Stomach smooth muscle (tissue), 2 donors: ENCODE data around the gene HBP1.
"Not testable (repeated sequence)": the region's sequence is repeated elsewhere in the genome, so short reads cannot be mapped to it uniquely, and the experiment has no call there.

Experiments
- H3K27ac ChIP-seq: one replicate; pipeline ENCODE4 v1.7.0; 2013; ENCODE audit warnings: mild to moderate bottlenecking, low read length, inconsistent platforms
- H3K27me3 ChIP-seq, 2 donors: one replicate each; pipeline ENCODE4 v1.7.0; 2013; ENCODE audit warnings: low read length in 2 of 2; ENCODE audit not compliant: insufficient read depth in 2 of 2, control insufficient read depth in 1 of 2
- H3K36me3 ChIP-seq, 2 donors: one replicate each; pipeline ENCODE4 v1.7.0; 2013; ENCODE audit warnings: low read length in 2 of 2; ENCODE audit not compliant: control insufficient read depth in 2 of 2, insufficient read depth in 2 of 2
- H3K4me1 ChIP-seq: one replicate; pipeline ENCODE4 v1.7.0; 2013; ENCODE audit warnings: low read length; ENCODE audit not compliant: control insufficient read depth, insufficient read depth
- H3K4me3 ChIP-seq, 2 donors: one replicate each; pipeline ENCODE4 v1.7.0; 2013; ENCODE audit warnings: low read length in 2 of 2
- H3K9ac ChIP-seq, 2 donors: one replicate each; pipeline ENCODE4 v1.7.0; 2013; ENCODE audit warnings: low read length in 2 of 2, mild to moderate bottlenecking in 1 of 2
- H3K9me3 ChIP-seq, 2 donors: one replicate each; pipeline ENCODE4 v1.7.0; 2013; ENCODE audit warnings: low read length in 2 of 2; ENCODE audit not compliant: control insufficient read depth in 2 of 2
- donor health status: healthy.
- donor health status: Pancreatic carcinoma.

HBP1 gene

DNA sequence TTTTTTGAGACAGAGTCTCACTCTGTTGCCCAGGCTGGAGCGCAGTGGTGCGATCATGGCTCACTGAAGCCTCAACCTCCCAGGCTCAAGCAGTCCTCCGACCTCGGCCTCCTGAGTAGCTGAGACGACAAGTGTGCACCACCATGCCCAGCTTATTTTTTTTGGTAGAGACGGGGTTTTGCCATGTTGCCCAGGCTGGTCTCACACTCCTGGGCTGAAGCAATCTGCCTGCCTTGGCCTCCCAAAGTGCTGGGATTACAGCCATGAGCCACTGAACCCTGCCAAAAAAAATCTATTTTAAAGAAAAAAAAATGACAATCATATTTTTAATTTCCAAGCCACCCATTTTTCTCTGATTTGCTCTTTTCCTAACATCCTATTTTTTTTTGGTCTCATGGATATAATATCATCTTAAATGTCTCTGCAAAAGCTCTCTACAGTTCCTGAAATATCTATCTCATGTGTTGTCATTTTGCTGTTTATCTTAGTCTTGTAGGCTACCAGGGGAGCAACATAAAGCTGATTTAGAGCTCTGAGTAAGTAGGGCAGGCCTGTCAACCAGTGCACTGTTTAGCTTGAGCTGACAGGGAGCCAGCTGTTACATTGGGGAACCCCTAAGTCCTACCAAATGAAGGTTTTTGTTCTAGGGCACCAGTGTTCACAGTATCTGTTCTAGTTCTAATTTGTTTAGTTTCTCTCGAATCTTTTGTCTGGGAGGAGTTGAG, 29.9 kb upstream of the HBP1 start:
- no peak overlapping the region for H3K9ac ChIP-seq
- H3K4me3 ChIP-seq, result no peak overlapping the region
- H3K4me1 ChIP-seq, result no peaks in the 10 kb centered on the region
- no peaks in the 10 kb centered on the region for H3K9me3 ChIP-seq
- H3K27ac ChIP-seq, result no peak overlapping the region
- H3K27me3 ChIP-seq, result no peaks in the 10 kb centered on the region
- H3K36me3 ChIP-seq, result no peaks in the 10 kb centered on the region

DNA sequence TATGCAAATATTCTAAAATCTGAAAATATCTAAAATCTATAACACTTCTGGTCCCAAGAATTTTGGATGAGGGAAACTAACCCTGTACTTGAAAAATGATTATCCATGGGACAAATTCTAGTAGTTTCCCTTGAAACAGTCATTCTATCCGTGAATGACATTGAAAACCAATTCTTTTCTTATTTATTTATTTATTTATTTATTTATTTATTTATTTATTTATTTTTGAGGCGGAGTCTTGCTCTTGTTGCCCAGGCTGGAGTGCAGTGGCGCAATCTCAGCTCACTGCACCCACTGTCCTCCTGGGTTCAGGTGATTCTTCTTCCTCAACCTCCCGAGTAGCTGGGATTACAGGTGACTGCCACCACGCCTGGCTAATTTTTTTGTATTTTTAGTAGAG, 24.9 kb upstream of the HBP1 start:
- not testable (repeated sequence) for H3K4me3 ChIP-seq, H3K4me1 ChIP-seq, H3K36me3 ChIP-seq, H3K27me3 ChIP-seq, H3K27ac ChIP-seq, H3K9ac ChIP-seq, H3K9me3 ChIP-seq

DNA sequence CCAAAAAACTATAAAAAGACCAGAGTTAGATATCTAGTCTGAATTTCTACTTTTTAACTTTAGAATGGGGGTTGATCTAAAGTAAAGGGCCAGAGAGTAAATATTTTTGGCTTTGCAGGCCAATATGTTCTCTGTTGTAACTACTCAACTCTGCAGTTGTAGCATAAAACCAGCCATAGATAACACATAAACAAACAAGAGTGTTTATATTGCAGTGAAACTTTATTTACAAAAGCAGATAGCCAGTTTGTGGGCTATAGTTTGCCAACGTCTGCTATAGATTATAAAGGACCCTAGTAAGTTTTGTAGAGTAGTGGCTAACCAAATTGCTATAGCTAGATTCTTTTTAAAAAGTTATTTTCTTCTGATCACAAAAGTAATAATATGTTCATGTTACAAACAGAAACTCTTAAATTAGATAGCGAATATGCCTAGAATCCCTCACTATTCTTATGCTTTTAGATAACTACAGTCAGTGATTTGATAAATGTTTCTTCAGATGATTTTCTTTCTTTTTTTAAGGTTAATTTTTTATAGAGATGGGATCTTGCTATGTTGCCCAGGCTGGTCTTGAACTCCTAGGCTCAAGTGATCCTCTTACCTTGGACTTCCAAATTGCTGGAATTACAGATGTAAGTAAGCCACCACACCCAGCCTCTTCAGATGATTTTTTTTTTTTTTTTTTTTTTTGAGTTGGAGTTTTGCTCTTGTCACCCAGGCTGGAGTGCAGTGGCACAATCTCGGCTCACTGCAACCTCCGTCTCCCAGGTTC, 23.6 kb upstream of the HBP1 start:
- Histone ChIP-seq H3K4me3 (no peak overlapping the region), H3K27me3 (no peaks in the 10 kb centered on the region), H3K36me3 (no peaks in the 10 kb centered on the region), H3K4me1 (no peaks in the 10 kb centered on the region), H3K9me3 (no peaks in the 10 kb centered on the region), H3K9ac (no peak overlapping the region), H3K27ac (no peak overlapping the region)

DNA sequence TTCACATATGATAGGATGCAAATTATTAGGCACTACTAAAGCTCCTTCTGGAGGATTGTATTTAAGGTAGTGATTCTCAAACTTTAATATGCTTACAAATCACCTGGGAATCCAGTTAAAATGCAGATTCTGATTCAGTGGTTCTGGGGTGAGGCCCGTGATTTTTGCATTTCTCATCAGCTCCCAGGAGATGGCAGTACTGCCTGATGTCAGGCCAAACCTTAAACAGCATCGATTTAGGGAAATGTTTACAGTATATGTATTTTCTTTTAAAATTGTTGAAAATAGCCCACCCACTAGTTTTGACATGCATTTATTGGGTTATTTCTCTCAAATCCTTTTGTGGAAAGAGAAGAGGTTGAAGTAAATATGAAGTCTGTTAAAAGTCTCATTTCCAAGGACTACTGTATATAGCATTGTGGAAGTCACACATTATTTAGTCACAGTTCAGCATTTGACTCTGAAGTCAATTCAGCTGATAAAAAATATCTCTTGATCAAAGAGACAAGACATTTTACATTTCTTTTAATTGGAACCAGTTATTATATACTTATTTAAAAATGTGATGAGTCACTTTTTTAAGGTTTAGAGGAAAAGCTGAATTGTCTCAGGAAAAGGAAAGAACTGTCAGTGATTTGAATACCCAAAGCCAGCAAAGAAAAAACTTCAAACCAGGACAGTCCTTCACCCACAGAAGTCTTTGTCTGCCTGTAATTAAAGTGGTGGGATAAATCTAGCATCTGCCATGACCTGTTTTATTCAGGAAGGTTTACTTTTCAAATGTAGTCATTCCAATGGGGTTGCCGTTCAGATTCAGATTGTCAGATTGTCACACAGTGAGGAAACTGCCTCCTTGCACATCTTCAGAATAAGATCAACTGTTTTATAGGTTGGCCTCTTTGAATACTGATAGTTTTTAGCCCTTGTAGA, 21.1 kb upstream of the HBP1 start:
- Histone ChIP-seq H3K27ac (no peak overlapping the region), H3K9ac (no peak overlapping the region), H3K4me3 (no peak overlapping the region), H3K4me1 (no peaks in the 10 kb centered on the region), H3K36me3 (peaks cover 0 to 8% of the 10 kb centered on the region in 2 donors), H3K9me3 (no peaks in the 10 kb centered on the region), H3K27me3 (no peaks in the 10 kb centered on the region)

DNA sequence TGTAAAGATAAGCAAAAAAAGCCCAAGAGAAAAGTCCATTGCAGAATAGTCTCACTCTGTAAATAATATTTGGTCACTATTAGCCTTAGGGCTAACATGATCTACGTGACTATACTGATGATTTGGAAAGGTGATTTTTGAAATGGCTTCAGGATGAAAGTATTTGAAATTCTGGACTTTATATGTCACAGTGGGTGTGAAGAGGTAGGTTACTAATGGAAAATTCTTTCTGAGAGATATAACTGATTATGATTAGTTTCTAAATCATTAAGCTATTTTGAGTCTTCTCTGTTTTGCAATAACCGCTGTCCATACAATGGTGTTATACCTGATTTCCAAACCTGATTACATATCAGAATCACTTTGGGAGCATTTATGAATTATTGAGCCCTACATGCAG, 20.1 kb upstream of the HBP1 start:
- H3K36me3 ChIP-seq, result peaks cover 0 to 8% of the 10 kb centered on the region in 2 donors
- H3K9ac ChIP-seq, result no peak overlapping the region
- no peaks in the 10 kb centered on the region for H3K4me1 ChIP-seq
- no peak overlapping the region for H3K27ac ChIP-seq
- H3K27me3 ChIP-seq, result no peaks in the 10 kb centered on the region
- no peaks in the 10 kb centered on the region for H3K9me3 ChIP-seq
- H3K4me3 ChIP-seq, result no peak overlapping the region

DNA sequence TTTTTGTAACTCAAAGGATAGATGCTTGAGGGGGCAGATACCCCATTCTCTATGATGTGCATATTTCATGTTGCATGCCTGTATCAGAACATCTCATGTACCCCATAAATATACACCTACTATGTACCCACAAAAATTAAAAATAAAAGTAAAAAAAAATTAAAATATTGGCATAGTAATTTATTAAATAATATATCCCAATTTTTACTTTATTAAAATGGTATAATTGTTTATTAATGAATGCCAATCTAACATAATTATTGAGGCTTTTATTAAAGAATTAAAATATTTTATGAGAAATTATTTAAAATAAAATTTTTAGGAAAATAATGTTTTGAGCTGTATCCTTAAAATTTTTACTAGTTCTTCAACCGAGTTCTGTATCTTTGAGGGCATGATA, 18.9 kb upstream of the HBP1 start:
- peaks cover 0 to 8% of the 10 kb centered on the region in 2 donors for H3K36me3 ChIP-seq
- no peaks in the 10 kb centered on the region for H3K27me3 ChIP-seq
- no peak overlapping the region for H3K27ac ChIP-seq
- no peaks in the 10 kb centered on the region for H3K9me3 ChIP-seq
- H3K4me3 ChIP-seq, result no peak overlapping the region
- no peaks in the 10 kb centered on the region for H3K4me1 ChIP-seq
- H3K9ac ChIP-seq, result no peak overlapping the region

DNA sequence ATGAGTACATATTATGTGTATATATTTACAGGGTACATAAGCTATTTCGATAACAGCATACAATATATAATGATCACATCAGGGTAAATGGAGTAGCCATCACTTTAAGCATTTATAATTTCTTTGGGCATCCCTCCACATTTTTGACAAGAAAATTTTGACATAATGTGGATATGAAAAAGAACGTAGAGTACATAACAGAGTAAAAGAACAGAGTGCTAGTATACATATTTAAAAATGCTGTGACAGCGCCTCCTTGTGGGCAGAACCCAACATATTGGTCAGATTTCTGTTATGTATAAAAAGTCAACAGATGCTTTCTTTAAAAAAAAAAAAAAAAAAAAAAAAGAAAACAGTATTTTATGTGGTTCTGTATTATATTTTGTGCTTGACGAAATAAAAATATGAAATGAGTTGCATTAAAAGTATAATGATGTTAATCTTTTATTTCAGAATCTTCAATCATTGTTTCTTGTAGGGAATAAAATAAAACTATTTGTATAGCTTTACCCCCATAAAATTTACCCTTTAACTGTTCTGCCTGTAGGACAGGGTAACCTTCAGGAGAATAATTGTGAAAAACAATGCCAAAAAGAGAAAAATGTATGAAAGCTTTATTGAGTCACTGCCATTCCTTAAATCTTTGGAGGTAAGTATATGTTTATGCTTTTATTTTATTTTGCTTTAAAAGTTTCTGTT, 18.3 kb upstream of the HBP1 start:
- peaks cover 0 to 8% of the 10 kb centered on the region in 2 donors for H3K36me3 ChIP-seq
- no peak overlapping the region for H3K9ac ChIP-seq
- no peak overlapping the region for H3K4me3 ChIP-seq
- no peaks in the 10 kb centered on the region for H3K9me3 ChIP-seq
- H3K4me1 ChIP-seq, result no peaks in the 10 kb centered on the region
- H3K27ac ChIP-seq, result no peak overlapping the region
- no peaks in the 10 kb centered on the region for H3K27me3 ChIP-seq

DNA sequence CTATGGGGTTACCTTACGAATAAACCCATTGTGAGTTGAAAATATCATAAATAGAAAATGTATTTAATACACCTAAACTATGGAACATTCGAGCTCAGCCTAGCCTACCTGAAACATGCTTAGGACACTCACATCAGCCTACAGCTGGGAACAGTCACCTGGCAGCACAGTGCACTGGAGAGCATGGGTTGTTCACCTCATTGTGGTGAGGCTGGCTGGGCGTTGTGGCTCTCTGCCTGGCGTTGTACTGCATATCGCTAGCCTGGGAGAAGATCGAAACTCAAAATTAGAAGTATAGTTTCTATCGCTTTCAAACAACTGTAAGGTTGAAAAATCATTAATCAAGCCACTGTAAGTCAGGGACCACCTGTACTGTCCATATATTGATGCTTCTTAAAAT, 17.3 kb upstream of the HBP1 start:
- no peak overlapping the region for H3K9ac ChIP-seq
- H3K4me1 ChIP-seq, result no peaks in the 10 kb centered on the region
- no peaks in the 10 kb centered on the region for H3K9me3 ChIP-seq
- H3K36me3 ChIP-seq, result peaks cover 0 to 8% of the 10 kb centered on the region in 2 donors
- no peak overlapping the region for H3K27ac ChIP-seq
- no peaks in the 10 kb centered on the region for H3K27me3 ChIP-seq
- H3K4me3 ChIP-seq, result no peak overlapping the region

DNA sequence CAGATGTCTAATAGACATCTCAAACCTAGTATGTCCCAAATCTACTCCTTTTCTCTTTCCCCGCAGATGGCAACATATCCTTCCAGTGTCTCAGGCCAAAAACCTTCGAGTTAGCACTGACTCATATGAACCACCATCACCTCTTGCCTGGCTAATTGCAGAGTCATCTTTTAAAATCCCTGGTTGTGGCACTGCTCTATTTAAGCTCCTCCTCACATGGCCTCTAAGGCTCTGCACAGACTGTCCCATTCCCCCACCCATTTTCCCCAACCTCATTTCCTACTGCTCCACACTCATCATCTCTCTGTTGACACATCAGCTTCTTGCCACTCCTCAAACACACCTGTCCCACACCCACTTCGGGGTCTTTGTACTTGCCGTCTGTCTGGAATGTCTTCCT, 16.8 kb upstream of the HBP1 start:
- no peak overlapping the region for H3K27ac ChIP-seq

DNA sequence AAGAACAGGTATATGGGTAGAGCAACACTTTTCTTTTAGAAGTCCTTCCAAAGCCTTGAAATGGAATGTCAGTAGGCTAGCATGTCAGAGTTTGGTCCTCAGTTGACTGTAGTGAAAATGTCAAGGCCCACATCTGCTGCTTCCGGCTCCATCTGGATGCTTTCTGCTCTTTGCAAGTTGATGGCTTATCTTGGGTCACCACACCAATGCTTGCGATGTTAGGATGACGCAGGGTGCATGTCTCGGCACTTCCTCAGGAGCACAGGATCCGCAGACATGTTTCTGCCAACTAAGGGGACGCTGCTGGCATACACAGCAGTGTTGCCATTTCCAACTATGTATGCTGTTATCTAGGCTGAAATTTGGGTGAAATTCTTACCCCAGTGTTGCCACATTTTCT, 14.0 kb upstream of the HBP1 start:
- Histone ChIP-seq H3K4me1 (no peaks in the 10 kb centered on the region), H3K27me3 (no peaks in the 10 kb centered on the region), H3K9ac (no peak overlapping the region), H3K4me3 (no peak overlapping the region), H3K9me3 (no peaks in the 10 kb centered on the region), H3K27ac (no peak overlapping the region), H3K36me3 (peaks cover 0 to 18% of the 10 kb centered on the region in 2 donors)

More for the DNA sequence above, 16.8 kb upstream of the HBP1 start:
- no peaks in the 10 kb centered on the region for H3K27me3 ChIP-seq
- no peaks in the 10 kb centered on the region for H3K4me1 ChIP-seq
- no peak overlapping the region for H3K9ac ChIP-seq
- H3K4me3 ChIP-seq, result no peak overlapping the region
- H3K36me3 ChIP-seq, result peaks cover 0 to 9% of the 10 kb centered on the region in 2 donors
- H3K9me3 ChIP-seq, result no peaks in the 10 kb centered on the region
